Liver (tissue), 9 donors: Measurements from ENCODE around the gene CACNA1A. TPM values are rescaled to one million over a fixed set of nuclear protein-coding genes. Genes with fewer than 3 reads are reported as not detected.

ENCODE experiments used
- DNase-seq: peaks from one replicate; pipeline ENCODE4 v3.0.0-alpha.2; 2017; ENCODE audit warnings: low spot score
- H3K27ac ChIP-seq, 2 donors: one replicate each; pipeline ENCODE4 v1.7.0; 2013; ENCODE audit warnings: inconsistent platforms in 2 of 2, low read length in 2 of 2, control low read depth in 1 of 2, low read depth in 1 of 2, mild to moderate bottlenecking in 1 of 2
- H3K27me3 ChIP-seq, 4 donors: one replicate each; pipeline versions ENCODE4 v1.6.1 to v1.7.0; 2013; ENCODE audit warnings: low read length in 3 of 4, inconsistent platforms in 1 of 4, mild to moderate bottlenecking in 1 of 4, moderate library complexity in 1 of 4; ENCODE audit not compliant: control insufficient read depth in 4 of 4, insufficient read depth in 4 of 4
- H3K36me3 ChIP-seq, 4 donors: one replicate each; pipeline versions ENCODE4 v1.6.1 to v1.7.0; 2013; ENCODE audit warnings: low read length in 3 of 4, mild to moderate bottlenecking in 3 of 4, low read depth in 1 of 4, moderate library complexity in 1 of 4; ENCODE audit not compliant: control insufficient read depth in 4 of 4, insufficient read depth in 3 of 4
- H3K4me1 ChIP-seq, 4 donors: one replicate each; pipeline versions ENCODE4 v1.6.1 to v1.7.0; 2013; ENCODE audit warnings: low read length in 3 of 4, mild to moderate bottlenecking in 3 of 4, moderate library complexity in 1 of 4; ENCODE audit not compliant: control insufficient read depth in 4 of 4, insufficient read depth in 4 of 4
- H3K4me3 ChIP-seq, 3 donors: one replicate each; pipeline versions ENCODE4 v1.6.1 to v1.7.0; 2013; ENCODE audit warnings: low read length in 3 of 3, control low read depth in 1 of 3, low read depth in 1 of 3, mild to moderate bottlenecking in 1 of 3
- H3K9ac ChIP-seq, 2 donors: one replicate each; pipeline ENCODE4 v1.7.0; 2013; ENCODE audit warnings: low read length in 2 of 2, mild to moderate bottlenecking in 2 of 2, moderate library complexity in 2 of 2, control low read depth in 1 of 2, low read depth in 1 of 2
- H3K9me3 ChIP-seq, 4 donors: one replicate each; pipeline versions ENCODE4 v1.6.1 to v1.7.0; 2013; ENCODE audit warnings: low read length in 3 of 4; ENCODE audit not compliant: control insufficient read depth in 4 of 4
- ATF3 ChIP-seq: IDR thresholded peaks from 2 replicates; pipeline ENCODE4 v1.6.1; 2016; ENCODE audit warnings: antibody characterized with exemption
- CTCF ChIP-seq: fragments of 150-350 bp; IDR thresholded peaks from 2 replicates; pipeline ENCODE4 v1.5.1; 2017; ENCODE audit warnings: improper control_type of control experiment, low read depth, low read length; ENCODE audit not compliant: missing input control
- EGR1 ChIP-seq, 2 donors: IDR thresholded peaks; 2 replicates each; pipeline ENCODE4 v1.6.1; 2016 to 2018; ENCODE audit warnings: antibody characterized with exemption in 2 of 2, low read depth in 2 of 2
- FOXA1 ChIP-seq: IDR thresholded peaks from 2 replicates; pipeline ENCODE4 v1.6.1; 2016; ENCODE audit warnings: antibody characterized with exemption
- FOXA2 ChIP-seq: IDR thresholded peaks from 2 replicates; pipeline ENCODE4 v1.6.1; 2016; ENCODE audit warnings: antibody characterized with exemption
- GABPA ChIP-seq, 2 donors: IDR thresholded peaks in 1 of 2; conservative IDR thresholded peaks in 1 of 2; 2 replicates each; pipeline ENCODE4 v1.6.1; 2016; ENCODE audit warnings: antibody characterized with exemption in 2 of 2, mild to moderate bottlenecking in 1 of 2, moderate library complexity in 1 of 2
- HNF4A ChIP-seq, 2 donors: conservative IDR thresholded peaks; 2 replicates each; pipeline ENCODE4 v1.6.1; 2016; ENCODE audit warnings: antibody characterized with exemption in 2 of 2, mild to moderate bottlenecking in 2 of 2
- HNF4G ChIP-seq: IDR thresholded peaks from 2 replicates; pipeline ENCODE4 v1.6.1; 2016; ENCODE audit warnings: antibody characterized with exemption
- JUND ChIP-seq, 2 donors: IDR thresholded peaks; 2 replicates each; pipeline ENCODE4 v1.6.1; 2016; ENCODE audit warnings: antibody characterized with exemption in 2 of 2
- MAX ChIP-seq: IDR thresholded peaks from 2 replicates; pipeline ENCODE4 v1.6.1; 2016; ENCODE audit warnings: antibody characterized with exemption
- NR2F2 ChIP-seq: IDR thresholded peaks from 2 replicates; pipeline ENCODE4 v1.6.1; 2016; ENCODE audit warnings: antibody characterized with exemption
- RAD21 ChIP-seq, 2 donors: IDR thresholded peaks; 2 replicates each; pipeline ENCODE4 v1.6.1; 2016; ENCODE audit warnings: antibody characterized with exemption in 2 of 2, mild to moderate bottlenecking in 2 of 2
- REST ChIP-seq: IDR thresholded peaks from 2 replicates; pipeline ENCODE4 v1.6.1; 2016; ENCODE audit warnings: antibody characterized with exemption, mild to moderate bottlenecking
- RXRA ChIP-seq, 2 donors: IDR thresholded peaks; 2 replicates each; pipeline ENCODE4 v1.6.1; 2017 to 2018; ENCODE audit warnings: antibody characterized with exemption in 2 of 2, mild to moderate bottlenecking in 1 of 2
- SP1 ChIP-seq: IDR thresholded peaks from 2 replicates; pipeline ENCODE4 v1.6.1; 2018; ENCODE audit warnings: antibody characterized with exemption, mild to moderate bottlenecking
- TAF1 ChIP-seq: conservative IDR thresholded peaks from 2 replicates; pipeline ENCODE4 v1.6.1; 2016; ENCODE audit warnings: antibody characterized with exemption, mild to moderate bottlenecking
- YY1 ChIP-seq: IDR thresholded peaks from 2 replicates; pipeline ENCODE4 v1.6.1; 2016; ENCODE audit warnings: antibody characterized with exemption, mild to moderate bottlenecking
- ZBTB33 ChIP-seq: IDR thresholded peaks from 2 replicates; pipeline ENCODE4 v1.6.1; 2016; ENCODE audit warnings: antibody characterized with exemption
- WGBS: extraction: QIAGEN DNeasy Blood & Tissue Kit; methylation state at CpG from one replicate; pipeline ENCODE4 v1.1.7; 2013; 5-methylcytosine and 5-hydroxymethylcytosine counted together
- polyA plus RNA-seq, 2 donors: library from polyadenylated mRNA; stranded (reverse) in 1 of 2; unstranded in 1 of 2; fragments of 200-250 nt in 1 of 2; fragments of >200 nt in 1 of 2; fragmentation: Nextera tagmentation in 1 of 2; extraction: Ambion mirVana in 1 of 2; gene quantifications; one replicate each; pipeline versions ENCODE4 v1.2.1 to v1.2.3, GENCODE V29; 2013 to 2015
- total RNA-seq, 2 donors: library from RNA; depleted of rRNA; stranded (reverse); fragments of >200 nt; gene quantifications; one replicate each; pipeline ENCODE4 v1.2.3, GENCODE V29; 2014
- donor health status: healthy.
- donor health status: healthy.
- donor health status: healthy.
- donor health status: healthy.
- donor health status: healthy.

Gene CACNA1A
- total and polyA plus RNA-seq, 4 donors, result 0.09 to 0.17 (median 0.17) TPM; not detected in 1

GRCh38 chr19:13396250-13397080, 109.8 kb downstream of the CACNA1A start:
- 32% methylated on average over 18 of the region's 18 CpGs for WGBS
- Histone ChIP-seq H3K27me3 (peaks cover 0 to 2% (median 0%) of the 10 kb centered on the region in 4 donors), H3K9me3 (peaks cover 0 to 3% (median 2%) of the 10 kb centered on the region in 4 donors), H3K4me1 (peaks cover 0 to 8% (median 3%) of the 10 kb centered on the region in 4 donors), H3K9ac (no peak overlapping the region), H3K27ac (no peak overlapping the region), H3K36me3 (no peaks in the 10 kb centered on the region), H3K4me3 (peak overlapping the region in 2 of 3 donors; percentile 19 to 49)
- no peak for DNase-seq
- TF ChIP-seq HNF4A (conservative IDR thresholded peaks at IDR 0.05) (peak; percentile 73 to 80), NR2F2 (no peak), JUND (IDR thresholded peaks at IDR 0.05) (peak; percentile 95 to 99), MAX (peak; percentile 79), YY1 (peak; percentile 78), REST (no peak), FOXA1 (no peak), CTCF (no peak), TAF1 (no peak), EGR1 (IDR thresholded peaks at IDR 0.05; ENCODE audit: low read depth in 2 of 2) (peak in 1 of 2 donors; percentile 87), SP1 (peak; percentile 50), RXRA (IDR thresholded peaks at IDR 0.05) (peak; percentile 100), HNF4G (peak; percentile 15), GABPA (IDR thresholded peaks at IDR 0.05 in 1 of 2, conservative IDR thresholded peaks at IDR 0.05 in 1 of 2) (peak; percentile 55 to 87), RAD21 (IDR thresholded peaks at IDR 0.05) (peak in 1 of 2 donors; percentile 10), ZBTB33 (peak; percentile 90), FOXA2 (no peak), ATF3 (peak; percentile 94)
